ENCODE results near the gene PCDHA10.
"Not testable (repeated sequence)": the region's sequence is repeated elsewhere in the genome, so short reads cannot be mapped to it uniquely, and the experiment has no call there.

PCDHA10 gene

DNA sequence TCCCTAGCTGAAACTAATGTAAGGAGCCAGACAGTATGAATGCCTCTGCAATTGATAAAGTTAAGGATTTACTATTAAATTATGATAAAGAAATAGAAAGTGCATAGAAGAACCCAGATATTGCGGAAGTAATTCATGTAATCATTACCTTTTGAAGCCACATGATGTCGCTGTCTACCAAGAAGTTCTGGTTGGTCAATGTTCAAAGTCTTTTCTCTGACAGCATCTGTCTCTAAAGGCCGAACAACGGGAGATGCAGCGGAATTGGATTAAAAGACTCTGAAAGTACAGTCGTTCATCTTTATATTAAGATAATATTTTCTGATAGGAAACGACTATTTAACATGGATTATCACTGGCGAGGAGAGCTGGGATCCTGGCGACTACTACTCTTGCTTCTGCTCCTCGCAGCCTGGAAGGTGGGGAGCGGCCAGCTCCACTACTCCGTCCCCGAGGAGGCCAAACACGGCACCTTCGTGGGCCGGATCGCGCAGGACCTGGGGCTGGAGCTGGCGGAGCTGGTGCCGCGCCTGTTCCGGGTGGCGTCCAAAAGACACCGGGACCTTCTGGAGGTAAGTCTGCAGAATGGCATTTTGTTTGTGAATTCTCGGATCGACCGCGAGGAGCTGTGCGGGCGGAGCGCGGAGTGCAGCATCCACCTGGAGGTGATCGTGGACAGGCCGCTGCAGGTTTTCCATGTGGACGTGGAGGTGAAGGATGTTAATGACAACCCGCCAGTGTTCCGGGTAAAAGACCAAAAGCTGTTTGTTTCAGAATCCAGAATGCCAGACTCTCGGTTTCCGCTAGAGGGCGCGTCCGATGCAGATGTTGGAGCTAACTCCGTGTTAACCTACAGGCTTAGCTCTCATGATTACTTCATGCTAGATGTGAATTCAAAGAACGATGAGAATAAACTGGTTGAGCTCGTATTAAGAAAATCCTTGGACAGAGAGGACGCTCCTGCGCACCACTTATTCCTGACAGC lies 14.4 kb upstream of the PCDHA10 start, which contains the start of gene PCDHA8:
TSS of gene PCDHA8 (plus strand) at position 210 of the 985 bp plus-strand sequence. CDS start at position 345, 135 bp downstream.
- DNase-seq (ENCODE audit: low read depth in 2 of 2) = no peak

DNA sequence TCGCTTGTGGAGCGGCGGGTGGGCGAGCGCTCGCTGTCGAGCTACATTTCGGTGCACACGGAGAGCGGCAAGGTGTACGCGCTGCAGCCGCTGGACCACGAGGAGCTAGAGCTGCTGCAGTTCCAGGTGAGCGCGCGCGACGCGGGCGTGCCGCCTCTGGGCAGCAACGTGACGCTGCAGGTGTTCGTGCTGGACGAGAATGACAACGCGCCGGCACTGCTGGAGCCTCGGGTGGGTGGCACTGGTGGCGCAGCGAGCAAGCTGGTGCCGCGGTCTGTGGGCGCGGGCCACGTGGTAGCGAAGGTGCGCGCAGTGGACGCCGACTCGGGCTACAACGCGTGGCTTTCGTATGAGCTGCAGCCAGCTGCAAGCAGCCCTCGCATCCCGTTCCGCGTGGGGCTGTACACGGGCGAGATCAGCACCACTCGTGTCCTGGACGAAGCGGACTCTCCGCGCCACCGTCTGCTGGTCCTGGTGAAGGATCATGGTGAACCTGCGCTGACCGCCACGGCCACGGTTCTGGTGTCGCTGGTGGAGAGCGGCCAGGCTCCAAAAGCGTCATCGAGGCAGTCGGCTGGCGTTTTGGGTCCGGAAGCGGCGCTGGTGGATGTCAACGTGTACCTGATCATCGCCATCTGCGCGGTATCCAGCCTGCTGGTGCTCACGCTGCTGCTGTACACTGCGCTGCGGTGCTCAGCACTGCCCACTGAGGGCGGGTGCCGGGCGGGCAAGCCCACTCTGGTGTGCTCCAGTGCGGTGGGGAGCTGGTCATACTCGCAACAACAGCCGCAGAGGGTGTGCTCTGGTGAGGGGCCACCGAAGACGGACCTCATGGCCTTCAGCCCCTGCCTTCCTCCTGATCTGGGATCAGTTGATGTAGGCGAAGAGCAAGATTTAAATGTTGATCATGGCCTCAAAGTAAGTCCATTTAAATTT lies 12.6 kb upstream of the PCDHA10 start:
- DNase-seq (ENCODE audit: low read depth in 2 of 2) = no peak

DNA sequence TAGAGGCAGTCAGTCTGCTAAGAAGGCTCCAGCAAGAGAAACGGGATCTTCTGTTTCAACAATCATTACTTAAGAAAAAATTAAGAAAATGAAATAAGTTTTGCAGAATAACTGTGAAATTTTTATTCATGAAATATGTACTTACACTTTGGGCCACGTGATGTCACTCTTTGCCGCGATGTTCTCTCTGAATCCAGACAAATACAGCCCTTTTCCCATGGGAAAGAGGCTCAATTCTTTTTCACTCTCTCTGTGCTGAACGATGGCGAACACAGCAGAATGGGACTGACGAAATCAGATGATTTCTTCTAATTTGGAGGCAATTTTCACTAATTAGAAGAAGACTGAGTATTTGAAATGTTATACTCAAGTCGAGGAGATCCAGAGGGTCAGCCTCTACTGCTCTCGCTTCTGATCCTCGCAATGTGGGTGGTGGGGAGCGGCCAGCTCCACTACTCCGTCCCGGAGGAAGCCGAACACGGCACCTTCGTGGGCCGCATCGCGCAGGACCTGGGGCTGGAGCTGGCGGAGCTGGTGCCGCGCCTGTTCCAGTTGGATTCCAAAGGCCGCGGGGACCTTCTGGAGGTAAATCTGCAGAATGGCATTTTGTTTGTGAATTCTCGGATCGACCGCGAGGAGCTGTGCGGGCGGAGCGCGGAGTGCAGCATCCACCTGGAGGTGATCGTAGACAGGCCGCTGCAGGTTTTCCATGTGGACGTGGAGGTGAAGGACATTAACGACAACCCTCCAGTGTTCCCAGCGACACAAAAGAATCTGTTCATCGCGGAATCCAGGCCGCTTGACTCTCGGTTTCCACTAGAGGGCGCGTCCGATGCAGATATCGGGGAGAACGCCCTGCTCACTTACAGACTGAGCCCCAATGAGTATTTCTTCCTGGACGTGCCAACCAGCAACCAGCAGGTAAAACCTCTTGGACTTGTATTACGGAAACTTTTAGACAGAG lies 7.3 kb upstream of the PCDHA10 start, which contains the start of gene PCDHA9:
TSS of gene PCDHA9 (plus strand) at position 244 of the 964 bp plus-strand sequence. CDS start at position 358, 114 bp downstream.
- not testable (repeated sequence) for DNase-seq (ENCODE audit: low read depth in 2 of 2)

DNA sequence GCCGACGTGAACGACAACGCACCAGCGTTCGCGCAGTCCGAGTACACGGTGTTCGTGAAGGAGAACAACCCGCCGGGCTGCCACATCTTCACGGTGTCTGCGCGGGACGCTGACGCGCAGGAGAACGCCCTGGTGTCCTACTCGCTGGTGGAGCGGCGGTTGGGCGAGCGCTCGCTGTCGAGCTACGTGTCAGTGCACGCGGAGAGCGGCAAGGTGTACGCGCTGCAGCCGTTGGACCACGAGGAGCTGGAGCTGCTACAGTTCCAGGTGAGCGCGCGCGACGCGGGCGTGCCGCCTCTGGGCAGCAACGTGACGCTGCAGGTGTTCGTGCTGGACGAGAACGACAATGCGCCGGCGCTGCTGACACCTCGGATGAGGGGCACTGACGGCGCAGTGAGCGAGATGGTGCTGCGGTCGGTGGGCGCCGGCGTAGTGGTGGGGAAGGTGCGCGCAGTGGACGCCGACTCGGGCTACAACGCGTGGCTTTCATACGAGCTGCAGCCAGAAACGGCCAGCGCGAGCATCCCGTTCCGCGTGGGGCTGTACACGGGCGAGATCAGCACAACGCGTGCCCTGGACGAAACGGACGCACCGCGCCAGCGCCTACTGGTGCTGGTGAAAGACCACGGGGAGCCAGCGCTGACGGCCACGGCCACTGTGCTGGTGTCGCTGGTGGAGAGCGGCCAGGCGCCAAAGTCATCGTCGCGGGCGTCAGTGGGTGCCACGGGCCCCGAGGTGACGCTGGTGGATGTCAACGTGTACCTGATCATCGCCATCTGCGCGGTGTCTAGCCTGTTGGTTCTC lies 5.7 kb upstream of the PCDHA10 start:
- not testable (repeated sequence) for DNase-seq (ENCODE audit: low read depth in 2 of 2)

DNA sequence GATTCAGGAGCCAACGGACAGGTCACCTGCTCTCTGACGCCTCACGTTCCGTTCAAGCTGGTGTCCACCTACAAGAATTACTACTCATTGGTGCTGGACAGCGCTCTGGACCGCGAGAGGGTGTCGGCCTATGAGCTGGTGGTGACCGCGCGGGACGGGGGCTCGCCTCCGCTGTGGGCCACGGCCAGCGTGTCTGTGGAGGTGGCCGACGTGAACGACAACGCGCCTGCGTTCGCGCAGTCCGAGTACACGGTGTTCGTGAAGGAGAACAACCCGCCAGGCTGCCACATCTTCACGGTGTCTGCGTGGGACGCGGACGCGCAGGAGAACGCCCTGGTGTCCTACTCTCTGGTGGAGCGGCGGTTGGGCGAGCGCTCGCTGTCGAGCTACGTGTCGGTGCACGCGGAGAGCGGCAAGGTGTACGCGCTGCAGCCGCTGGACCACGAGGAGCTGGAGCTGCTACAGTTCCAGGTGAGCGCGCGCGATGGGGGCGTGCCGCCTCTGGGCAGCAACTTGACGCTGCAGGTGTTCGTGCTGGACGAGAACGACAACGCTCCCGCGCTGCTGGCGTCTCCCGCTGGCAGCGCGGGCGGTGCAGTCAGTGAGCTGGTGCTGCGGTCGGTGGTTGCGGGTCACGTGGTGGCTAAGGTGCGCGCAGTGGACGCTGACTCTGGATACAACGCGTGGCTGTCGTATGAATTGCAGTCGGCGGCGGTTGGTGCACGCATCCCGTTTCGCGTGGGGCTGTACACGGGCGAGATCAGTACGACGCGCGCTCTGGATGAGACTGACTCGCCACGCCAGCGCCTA lies 1.7 kb downstream of the PCDHA10 start:
- DNase-seq (ENCODE audit: low read depth in 2 of 2) = no peak

DNA sequence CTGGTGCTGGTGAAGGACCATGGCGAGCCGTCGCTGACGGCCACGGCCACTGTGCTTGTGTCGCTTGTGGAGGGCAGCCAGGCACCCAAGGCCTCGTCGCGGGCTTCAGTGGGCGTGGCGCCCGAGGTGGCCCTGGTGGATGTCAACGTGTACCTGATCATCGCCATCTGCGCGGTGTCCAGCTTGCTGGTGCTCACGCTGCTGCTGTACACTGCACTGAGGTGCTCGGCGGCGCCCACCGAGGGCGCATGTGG lies 2.2 kb downstream of the PCDHA10 start:
- DNase-seq (ENCODE audit: low read depth in 2 of 2) = no peak

DNA sequence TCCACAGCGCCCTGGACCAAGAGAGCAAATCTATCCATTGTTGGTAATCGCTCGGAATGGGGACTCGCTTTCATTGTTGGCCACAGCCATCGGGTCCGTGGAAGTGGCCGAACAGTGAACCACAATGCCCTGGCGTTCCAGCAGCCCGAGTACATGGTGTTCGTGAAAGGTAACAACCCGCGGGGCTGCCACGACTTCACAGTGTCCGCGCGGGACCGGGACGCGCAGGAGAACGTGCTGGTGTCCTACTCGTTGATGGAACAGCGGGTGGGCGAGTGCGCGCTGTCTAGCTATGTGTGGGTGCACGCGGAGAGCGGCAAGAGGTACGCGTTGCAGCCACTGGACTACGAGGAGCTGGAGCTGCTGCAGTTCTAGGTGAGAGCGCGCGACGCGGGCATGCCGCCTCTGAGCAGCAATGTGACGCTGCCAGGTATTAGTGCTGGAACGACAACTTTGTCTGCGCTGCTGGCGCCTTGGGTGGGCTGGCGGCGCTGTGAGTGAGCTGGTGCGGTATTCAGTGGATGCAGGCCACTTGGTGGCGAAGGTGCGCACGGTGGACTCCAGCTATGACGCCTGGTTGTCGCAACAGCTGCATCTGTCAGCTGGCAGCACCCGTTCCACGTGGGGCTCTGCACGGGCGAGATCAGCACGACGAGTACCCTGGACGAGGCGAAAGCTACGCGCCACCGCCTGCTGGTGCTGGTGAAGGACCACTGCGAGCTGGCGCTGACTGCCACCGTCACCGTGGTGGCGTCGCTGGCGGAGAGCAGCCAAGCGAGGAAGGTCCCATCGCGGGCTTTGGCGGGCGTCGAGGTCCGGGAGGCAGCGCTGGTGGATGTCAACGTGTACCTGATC lies 7.0 kb downstream of the PCDHA10 start:
- no peak for DNase-seq (ENCODE audit: low read depth in 2 of 2)

DNA sequence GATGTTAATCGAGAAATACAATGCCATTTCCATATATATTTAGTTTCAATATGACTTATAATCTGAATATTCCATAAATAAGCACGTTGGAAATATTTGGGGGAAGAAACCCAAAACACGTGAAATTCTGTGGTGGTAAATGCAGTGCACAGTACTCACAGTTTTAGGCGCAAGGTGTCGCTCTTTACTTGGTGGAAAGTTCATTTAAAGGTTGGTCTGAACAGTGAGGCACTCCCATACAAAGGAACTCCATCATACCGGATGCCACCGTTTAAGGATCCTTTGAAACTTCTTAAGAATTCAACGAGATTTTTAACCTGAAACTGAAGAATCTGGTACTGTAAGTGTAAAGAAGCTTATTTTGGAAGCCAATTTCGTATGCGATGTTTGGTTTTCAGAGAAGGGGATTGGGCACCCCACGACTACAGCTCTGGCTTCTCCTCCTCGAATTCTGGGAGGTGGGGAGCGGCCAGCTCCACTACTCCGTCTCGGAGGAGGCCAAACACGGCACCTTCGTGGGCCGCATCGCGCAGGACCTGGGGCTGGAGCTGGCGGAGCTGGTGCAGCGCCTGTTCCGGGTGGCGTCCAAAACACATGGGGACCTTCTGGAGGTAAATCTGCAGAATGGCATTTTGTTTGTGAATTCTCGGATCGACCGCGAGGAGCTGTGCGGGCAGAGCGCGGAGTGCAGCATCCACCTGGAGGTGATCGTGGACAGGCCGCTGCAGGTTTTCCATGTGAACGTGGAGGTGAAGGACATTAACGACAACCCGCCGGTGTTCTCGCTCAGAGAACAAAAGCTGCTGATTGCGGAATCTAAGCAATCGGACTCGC lies 13.2 kb downstream of the PCDHA10 start, which contains the start of gene PCDHA11:
TSS of gene PCDHA11 (plus strand) at position 237 of the 834 bp plus-strand sequence. CDS start at position 384, 147 bp downstream.
- no peak for DNase-seq (ENCODE audit: low read depth in 2 of 2)

DNA sequence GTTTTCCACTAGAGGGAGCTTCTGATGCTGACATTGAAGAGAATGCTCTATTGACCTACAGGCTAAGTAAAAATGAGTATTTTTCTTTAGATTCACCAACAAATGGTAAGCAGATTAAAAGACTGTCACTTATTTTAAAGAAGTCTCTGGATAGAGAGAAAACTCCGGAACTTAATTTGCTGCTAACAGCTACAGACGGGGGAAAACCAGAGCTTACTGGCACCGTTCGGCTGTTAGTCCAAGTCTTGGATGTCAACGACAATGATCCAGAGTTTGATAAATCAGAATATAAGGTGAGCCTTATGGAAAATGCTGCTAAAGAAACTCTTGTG lies 13.8 kb downstream of the PCDHA10 start:
- no peak for DNase-seq (ENCODE audit: low read depth in 2 of 2)

DNA sequence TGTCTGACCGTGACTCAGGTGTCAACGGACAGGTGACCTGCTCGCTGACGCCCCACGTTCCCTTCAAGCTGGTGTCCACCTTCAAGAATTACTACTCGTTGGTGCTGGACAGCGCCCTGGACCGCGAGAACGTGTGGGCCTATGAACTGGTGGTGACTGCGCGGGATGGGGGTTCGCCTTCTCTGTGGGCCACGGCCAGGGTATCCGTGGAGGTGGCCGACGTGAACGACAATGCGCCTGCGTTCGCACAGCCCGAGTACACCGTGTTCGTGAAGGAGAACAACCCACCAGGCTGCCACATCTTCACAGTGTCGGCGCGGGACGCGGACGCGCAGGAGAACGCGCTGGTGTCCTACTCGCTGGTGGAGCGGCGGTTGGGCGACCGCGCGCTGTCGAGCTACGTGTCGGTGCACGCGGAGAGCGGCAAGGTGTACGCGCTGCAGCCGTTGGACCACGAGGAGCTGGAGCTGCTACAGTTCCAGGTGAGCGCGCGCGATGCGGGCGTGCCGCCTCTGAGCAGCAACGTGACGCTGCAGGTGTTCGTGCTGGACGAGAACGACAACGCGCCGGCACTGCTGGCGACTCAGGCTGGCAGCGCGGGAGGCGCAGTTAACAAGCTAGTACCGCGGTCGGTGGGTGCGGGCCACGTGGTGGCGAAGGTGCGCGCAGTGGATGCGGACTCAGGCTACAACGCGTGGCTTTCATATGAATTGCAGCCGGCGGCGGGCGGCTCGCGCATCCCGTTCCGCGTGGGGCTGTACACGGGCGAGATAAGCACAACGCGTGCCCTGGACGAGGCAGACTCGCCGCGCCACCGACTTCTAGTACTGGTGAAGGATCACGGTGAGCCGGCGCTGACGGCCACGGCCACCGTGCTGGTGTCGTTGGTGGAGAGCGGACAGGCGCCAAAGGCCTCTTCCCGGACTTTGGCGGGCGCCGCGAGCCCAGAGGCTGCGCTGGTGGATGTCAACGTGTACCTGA lies 14.8 kb downstream of the PCDHA10 start:
- DNase-seq (ENCODE audit: low read depth in 2 of 2) = no peak

DNA sequence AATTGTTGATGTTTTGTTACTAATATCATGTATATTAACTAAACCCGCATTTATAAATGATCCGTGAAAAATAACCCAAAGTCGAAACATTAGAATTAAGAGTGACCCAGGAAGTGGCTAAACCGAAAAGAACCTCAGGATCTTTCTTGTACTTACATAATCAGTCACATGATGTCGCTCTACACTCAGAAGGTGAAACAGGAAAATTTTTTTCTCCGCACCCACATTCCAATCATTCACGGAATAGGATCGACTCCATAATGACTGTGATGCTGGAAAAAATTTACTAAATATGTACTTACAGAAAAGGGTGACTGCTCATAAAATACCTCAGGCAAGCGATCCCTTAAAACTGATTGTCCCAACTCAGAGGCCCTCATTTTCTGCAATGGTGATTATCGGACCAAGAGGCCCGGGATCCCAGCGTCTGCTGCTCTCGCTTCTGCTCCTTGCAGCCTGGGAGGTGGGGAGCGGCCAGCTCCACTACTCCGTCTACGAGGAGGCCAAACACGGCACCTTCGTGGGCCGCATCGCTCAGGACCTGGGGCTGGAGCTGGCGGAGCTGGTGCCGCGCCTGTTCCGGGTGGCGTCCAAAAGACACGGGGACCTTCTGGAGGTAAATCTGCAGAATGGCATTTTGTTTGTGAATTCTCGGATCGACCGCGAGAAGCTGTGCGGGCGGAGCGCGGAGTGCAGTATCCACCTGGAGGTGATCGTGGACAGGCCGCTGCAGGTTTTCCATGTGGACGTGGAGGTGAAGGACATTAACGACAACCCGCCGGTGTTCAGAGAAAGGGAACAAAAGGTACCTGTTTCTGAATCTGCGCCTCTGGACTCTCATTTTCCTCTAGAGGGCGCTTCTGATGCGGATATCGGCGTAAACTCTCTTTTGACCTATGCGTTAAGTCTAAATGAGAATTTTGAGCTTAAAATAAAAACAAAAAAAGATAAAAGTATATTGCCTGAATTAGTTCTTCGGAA lies 19.7 kb downstream of the PCDHA10 start, which contains the start of gene PCDHA12:
TSS of gene PCDHA12 (plus strand) at position 224 of the 981 bp plus-strand sequence. CDS start at position 389, 165 bp downstream.
- DNase-seq (ENCODE audit: low read depth in 2 of 2) = no peak

DNA sequence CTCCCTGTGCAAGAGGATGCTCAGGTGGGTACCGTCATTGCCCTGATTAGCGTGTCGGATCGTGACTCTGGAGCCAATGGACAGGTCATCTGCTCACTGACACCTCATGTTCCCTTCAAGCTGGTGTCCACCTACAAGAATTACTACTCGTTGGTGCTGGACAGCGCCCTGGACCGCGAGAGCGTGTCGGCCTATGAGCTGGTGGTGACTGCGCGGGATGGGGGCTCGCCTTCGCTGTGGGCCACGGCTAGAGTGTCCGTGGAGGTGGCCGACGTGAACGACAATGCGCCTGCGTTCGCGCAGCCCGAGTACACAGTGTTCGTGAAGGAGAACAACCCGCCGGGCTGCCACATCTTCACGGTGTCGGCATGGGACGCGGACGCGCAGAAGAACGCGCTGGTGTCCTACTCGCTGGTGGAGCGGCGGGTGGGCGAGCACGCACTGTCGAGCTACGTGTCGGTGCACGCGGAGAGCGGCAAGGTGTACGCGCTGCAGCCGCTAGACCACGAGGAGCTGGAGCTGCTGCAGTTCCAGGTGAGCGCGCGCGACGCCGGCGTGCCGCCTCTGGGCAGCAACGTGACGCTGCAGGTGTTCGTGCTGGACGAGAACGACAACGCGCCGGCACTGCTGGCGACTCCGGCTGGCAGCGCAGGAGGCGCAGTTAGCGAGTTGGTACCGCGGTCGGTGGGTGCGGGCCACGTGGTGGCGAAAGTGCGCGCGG lies 21.0 kb downstream of the PCDHA10 start:
- DNase-seq (ENCODE audit: low read depth in 2 of 2) = not testable (repeated sequence)

DNA sequence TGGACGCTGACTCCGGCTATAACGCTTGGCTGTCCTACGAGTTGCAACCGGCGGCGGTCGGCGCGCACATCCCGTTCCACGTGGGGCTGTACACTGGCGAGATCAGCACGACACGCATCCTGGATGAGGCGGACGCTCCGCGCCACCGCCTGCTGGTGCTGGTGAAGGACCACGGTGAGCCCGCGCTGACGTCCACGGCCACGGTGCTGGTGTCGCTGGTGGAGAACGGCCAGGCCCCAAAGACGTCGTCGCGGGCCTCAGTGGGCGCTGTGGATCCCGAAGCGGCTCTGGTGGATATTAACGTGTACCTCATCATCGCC lies 21.5 kb downstream of the PCDHA10 start:
- no peak for DNase-seq (ENCODE audit: low read depth in 2 of 2)

DNA sequence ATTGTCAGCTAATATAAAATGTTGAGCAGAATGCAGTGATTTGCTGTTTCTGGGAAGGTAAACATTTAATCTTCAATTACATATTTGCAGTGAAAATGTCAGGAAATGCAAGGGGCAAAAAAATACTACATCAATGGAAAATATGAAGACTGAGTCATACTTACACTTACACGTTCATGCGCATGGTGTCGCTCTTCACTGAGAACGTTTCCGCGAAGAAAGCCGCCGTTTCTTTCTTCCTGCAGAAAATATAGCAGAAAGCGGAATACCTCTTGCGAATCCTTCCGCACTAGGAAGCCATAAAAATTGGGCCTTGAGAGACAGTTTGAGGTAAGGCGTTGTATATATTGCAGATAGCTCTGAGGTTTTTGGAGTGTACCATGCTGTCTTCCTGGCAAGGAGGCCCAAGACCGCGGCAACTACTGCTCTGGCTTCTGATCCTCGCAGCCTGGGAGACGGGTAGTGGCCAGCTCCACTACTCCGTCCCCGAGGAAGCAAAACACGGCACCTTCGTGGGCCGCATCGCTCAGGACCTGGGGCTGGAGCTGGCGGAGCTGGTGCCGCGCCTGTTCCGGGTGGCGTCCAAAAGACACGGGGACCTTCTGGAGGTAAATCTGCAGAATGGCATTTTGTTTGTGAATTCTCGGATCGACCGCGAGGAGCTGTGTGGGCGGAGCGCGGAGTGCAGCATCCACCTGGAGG lies 26.3 kb downstream of the PCDHA10 start, which contains the start of gene PCDHA13:
TSS of gene PCDHA13 (plus strand) at position 236 of the 702 bp plus-strand sequence. CDS start at position 381, 145 bp downstream.
- DNase-seq (ENCODE audit: low read depth in 2 of 2) = no peak

Data from stimulated activated CD4-positive, alpha-beta T cell treated with anti-CD3 and anti-CD28 coated beads, Interleukin-1b, Interleukin-23, amount 100 ng/mL, for 1 hour (primary cell).